Astrocyte (in vitro differentiated cells and primary cell): ENCODE data around the gene LARP6. TPM values are rescaled to one million over a fixed set of nuclear protein-coding genes. Genes with fewer than 3 reads are reported as not detected.
A peak's percentile ranks its signal among the peaks of the same experiment; 100 is the strongest.

Experiments
- DNase-seq: peaks from one replicate; pipeline ENCODE4 v3.0.0-alpha.2; 2010; ENCODE audit warnings: low read depth
- FAIRE-seq: peaks from 2 replicates; lab custom pipeline; 2011; peaks lifted over from hg19 to GRCh38; lab: Jason Lieb, UNC
- H2AFZ ChIP-seq: 2 replicates; pipeline ENCODE4 v1.6.0; 2012; ENCODE audit warnings: low read depth, low read length, inconsistent platforms
- H3K27ac ChIP-seq: 2 replicates; pipeline ENCODE4 v1.5.1; 2011; ENCODE audit warnings: low read depth, low read length, inconsistent platforms
- H3K27me3 ChIP-seq: 2 replicates; pipeline ENCODE4 v1.6.0; 2011; ENCODE audit warnings: low read length, inconsistent platforms; ENCODE audit not compliant: insufficient read depth
- H3K36me3 ChIP-seq: 2 replicates; pipeline ENCODE4 v1.5.1; 2011; ENCODE audit warnings: low read length, inconsistent platforms; ENCODE audit not compliant: insufficient read depth
- H3K4me1 ChIP-seq: 2 replicates; pipeline ENCODE4 v1.5.1; 2011; ENCODE audit warnings: low read length, inconsistent platforms; ENCODE audit not compliant: insufficient read depth
- H3K4me2 ChIP-seq: 2 replicates; pipeline ENCODE4 v1.6.0; 2012; ENCODE audit warnings: low read length, inconsistent platforms
- H3K4me3 ChIP-seq: 2 replicates; pipeline ENCODE4 v1.5.1; 2011; ENCODE audit warnings: low read depth, mild to moderate bottlenecking, low read length, inconsistent platforms; ENCODE audit not compliant: insufficient read depth
- H3K79me2 ChIP-seq: 2 replicates; pipeline ENCODE4 v1.6.0; 2012; ENCODE audit warnings: mild to moderate bottlenecking, low read length, inconsistent platforms; ENCODE audit not compliant: insufficient read depth
- H3K9ac ChIP-seq: 2 replicates; pipeline ENCODE4 v1.6.0; 2012; ENCODE audit warnings: mild to moderate bottlenecking, low read length, inconsistent platforms
- H3K9me3 ChIP-seq: 2 replicates; pipeline ENCODE4 v1.5.1; 2012; ENCODE audit warnings: low read depth, mild to moderate bottlenecking, low read length, inconsistent platforms; ENCODE audit not compliant: insufficient read depth
- H4K20me1 ChIP-seq: 2 replicates; pipeline ENCODE4 v1.6.0; 2012; ENCODE audit warnings: low read length, inconsistent platforms; ENCODE audit not compliant: insufficient read depth
- H3K27ac Mint-ChIP-seq: one replicate; pipeline ENCODE4 v1.8.0; 2021; ENCODE audit warnings: mild to moderate bottlenecking, mixed read lengths; ENCODE audit not compliant: unreplicated experiment
- H3K27me3 Mint-ChIP-seq: one replicate; pipeline ENCODE4 v1.8.0; 2021; ENCODE audit warnings: low read depth, mixed read lengths; ENCODE audit not compliant: unreplicated experiment
- H3K36me3 Mint-ChIP-seq: one replicate; pipeline ENCODE4 v1.8.0; 2021; ENCODE audit warnings: low read depth, mixed read lengths; ENCODE audit not compliant: unreplicated experiment
- H3K4me1 Mint-ChIP-seq: one replicate; pipeline ENCODE4 v1.8.0; 2021; ENCODE audit warnings: low read depth, mixed read lengths; ENCODE audit not compliant: unreplicated experiment
- H3K4me3 Mint-ChIP-seq: one replicate; pipeline ENCODE4 v1.8.0; 2021; ENCODE audit warnings: mild to moderate bottlenecking, moderate library complexity, mixed read lengths; ENCODE audit not compliant: unreplicated experiment
- H3K9me3 Mint-ChIP-seq: one replicate; pipeline ENCODE4 v1.8.0; 2021; ENCODE audit warnings: mild to moderate bottlenecking, mixed read lengths; ENCODE audit not compliant: unreplicated experiment
- CTCF ChIP-seq: IDR thresholded peaks from 2 replicates; pipeline ENCODE4 v1.5.1; 2011; ENCODE audit warnings: low read depth, mild to moderate bottlenecking, inconsistent platforms, low read length, moderate library complexity; ENCODE audit not compliant: insufficient read depth
- EZH2 ChIP-seq: IDR thresholded peaks from 2 replicates; pipeline ENCODE4 v1.6.1; 2012; ENCODE audit warnings: mild to moderate bottlenecking, low read length, inconsistent platforms; ENCODE audit not compliant: insufficient read depth
- total RNA-seq: library from RNA; stranded (reverse); gene quantifications from 2 replicates; pipeline ENCODE4 v1.2.1, GENCODE V29; 2021

LARP6 gene
- total RNA-seq, 1 donor from 2014 or later, result 61.5 TPM

GRCh38 chr15:70791259-70791658 is 62.7 kb downstream of the LARP6 start:
- no peak overlapping the region for H3K27ac Mint-ChIP-seq
- peak overlapping the region; percentile 82 for H3K27ac ChIP-seq
- H3K4me3 Mint-ChIP-seq, result no peak overlapping the region
- TF ChIP-seq CTCF (no peak), EZH2 (no peak)
- H3K27me3 Mint-ChIP-seq, result no peaks in the 10 kb centered on the region
- no peak overlapping the region for H3K4me3 ChIP-seq
- H3K79me2 ChIP-seq, result no peaks in the 10 kb centered on the region
- H3K4me2 ChIP-seq, result peak overlapping the region; percentile 57
- H4K20me1 ChIP-seq, result no peaks in the 10 kb centered on the region
- no peak for FAIRE-seq
- H3K27me3 ChIP-seq, result no peaks in the 10 kb centered on the region
- peaks cover 48% of the 10 kb centered on the region for H3K4me1 Mint-ChIP-seq
- DNase-seq, result no peak
- no peaks in the 10 kb centered on the region for H3K36me3 ChIP-seq
- H3K9ac ChIP-seq, result peak overlapping the region; percentile 30
- no peaks in the 10 kb centered on the region for H3K9me3 Mint-ChIP-seq
- no peak overlapping the region for H2AFZ ChIP-seq
- H3K4me1 ChIP-seq, result peaks cover 61% of the 10 kb centered on the region
- H3K9me3 ChIP-seq, result no peaks in the 10 kb centered on the region
- no peaks in the 10 kb centered on the region for H3K36me3 Mint-ChIP-seq

- H3K27me3 Mint-ChIP-seq, result no peaks in the 10 kb centered on the region
- H3K36me3 ChIP-seq, result no peaks in the 10 kb centered on the region
- no peaks in the 10 kb centered on the region for H4K20me1 ChIP-seq
- H3K4me3 Mint-ChIP-seq, result no peak overlapping the region
- H3K79me2 ChIP-seq, result no peaks in the 10 kb centered on the region
- no peaks in the 10 kb centered on the region for H3K9me3 ChIP-seq
- peaks cover 35% of the 10 kb centered on the region for H3K4me1 Mint-ChIP-seq
- TF ChIP-seq EZH2, result no peak
- TF ChIP-seq CTCF, result no peak
- peak overlapping the region; percentile 30 for H3K9ac ChIP-seq
- peak overlapping the region; percentile 84 for H3K27ac ChIP-seq
- H3K9me3 Mint-ChIP-seq, result no peaks in the 10 kb centered on the region
- H3K4me1 ChIP-seq, result peaks cover 44% of the 10 kb centered on the region
- peak; percentile 74 for DNase-seq
- FAIRE-seq, result no peak
- peak overlapping the region; percentile 56 for H3K4me2 ChIP-seq
- H3K27ac Mint-ChIP-seq, result peak overlapping the region; percentile 35
- no peaks in the 10 kb centered on the region for H3K36me3 Mint-ChIP-seq
- no peaks in the 10 kb centered on the region for H3K27me3 ChIP-seq
- H2AFZ ChIP-seq, result no peak overlapping the region
- H3K4me3 ChIP-seq, result no peak overlapping the region
Observed at GRCh38 chr15:70789213-70789612, 64.7 kb downstream of the LARP6 start.
